D341Med (cell line): ENCODE data around the gene MBNL2.

Source experiments
- DNase-seq: peaks from one replicate; pipeline ENCODE4 v3.0.0; 2012; ENCODE audit warnings: low spot score

The MBNL2 gene

DNA sequence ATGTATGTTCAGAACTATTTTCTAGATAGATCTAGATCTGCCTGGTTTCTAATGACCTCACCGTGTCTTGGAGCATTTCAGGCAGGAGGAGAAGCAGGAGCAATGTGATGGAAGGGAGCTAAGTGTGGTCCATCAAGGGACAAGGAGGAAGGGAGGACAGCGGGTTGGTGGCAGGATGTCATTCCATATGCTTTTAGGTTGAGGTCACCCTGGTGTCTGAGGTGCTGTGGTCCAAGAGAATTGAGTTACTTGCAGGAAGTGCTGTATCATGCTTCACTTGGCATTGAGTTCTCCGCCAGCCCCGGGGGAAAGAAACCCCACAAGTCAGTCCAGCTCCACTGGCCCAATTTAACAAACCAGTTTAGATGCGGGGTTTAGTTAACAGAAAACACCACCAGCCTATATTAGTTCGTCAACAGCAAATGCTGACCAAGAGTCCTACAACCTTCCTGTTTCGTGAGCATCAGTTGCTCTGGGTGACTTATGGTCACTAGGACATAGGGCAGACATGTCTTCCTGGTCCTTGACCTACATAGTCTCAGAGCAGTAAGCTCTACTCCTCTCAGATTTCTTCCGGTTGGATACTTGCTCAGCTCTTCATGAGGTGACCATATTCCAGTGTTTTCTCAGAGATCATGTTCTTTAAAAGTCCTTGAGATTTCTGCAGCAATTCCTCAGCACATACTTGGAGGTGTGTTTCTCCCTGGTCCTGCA lies 79.4 kb downstream of the MBNL2 start:
- DNase-seq: no peak

- DNase-seq: no peak
Measured at GRCh38 chr13:97302611-97303010, 80.5 kb downstream of the MBNL2 start.

- no peak for DNase-seq
Measured at GRCh38 chr13:97306106-97306505, 84.0 kb downstream of the MBNL2 start.

GRCh38 chr13:97306645-97307044 lies 84.5 kb downstream of the MBNL2 start:
- DNase-seq: no peak

DNA sequence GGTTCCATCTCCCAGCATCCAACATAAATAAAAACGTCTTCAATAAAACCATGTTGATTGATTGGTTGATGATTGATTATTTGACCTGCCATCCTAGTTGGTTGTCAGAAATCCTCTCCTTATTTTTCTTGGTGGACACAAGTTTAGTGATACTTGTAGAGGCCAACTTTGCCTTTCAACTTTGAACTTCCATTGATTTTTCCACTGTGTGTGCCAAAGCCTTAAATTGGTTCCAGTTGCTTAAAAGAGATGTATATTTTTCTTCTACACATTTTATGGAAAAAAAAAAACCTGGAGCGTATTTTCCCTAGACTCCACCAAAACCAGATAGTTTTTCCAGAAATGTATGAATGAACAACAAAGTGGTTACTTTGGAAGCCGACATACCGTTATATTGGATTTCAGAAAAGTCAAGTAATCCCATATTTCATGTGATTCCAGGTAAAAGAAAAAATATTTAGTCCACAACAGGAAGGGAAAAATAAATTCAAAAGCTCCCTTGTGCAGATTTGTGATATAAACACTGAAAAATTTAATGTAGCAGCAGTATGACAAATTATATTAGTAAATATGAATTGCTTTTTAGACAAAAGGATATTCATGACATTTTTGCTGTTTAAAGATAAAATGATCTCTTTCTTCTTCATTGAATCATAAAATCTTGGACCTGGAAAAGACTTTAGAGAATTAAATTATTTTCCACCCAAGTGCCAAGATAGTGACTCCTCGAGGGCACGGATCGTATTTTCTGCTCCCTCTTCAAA lies 85.2 kb downstream of the MBNL2 start:
- DNase-seq: no peak

- DNase-seq: no peak
Measured at GRCh38 chr13:97307882-97308624, 85.9 kb downstream of the MBNL2 start.

GRCh38 chr13:97308735-97309429 lies 86.7 kb downstream of the MBNL2 start:
- no peak for DNase-seq

- DNase-seq: no peak
Measured at GRCh38 chr13:97310809-97311436, 88.8 kb downstream of the MBNL2 start.

- no peak for DNase-seq
Measured at GRCh38 chr13:97311956-97312355, 89.8 kb downstream of the MBNL2 start.

DNA sequence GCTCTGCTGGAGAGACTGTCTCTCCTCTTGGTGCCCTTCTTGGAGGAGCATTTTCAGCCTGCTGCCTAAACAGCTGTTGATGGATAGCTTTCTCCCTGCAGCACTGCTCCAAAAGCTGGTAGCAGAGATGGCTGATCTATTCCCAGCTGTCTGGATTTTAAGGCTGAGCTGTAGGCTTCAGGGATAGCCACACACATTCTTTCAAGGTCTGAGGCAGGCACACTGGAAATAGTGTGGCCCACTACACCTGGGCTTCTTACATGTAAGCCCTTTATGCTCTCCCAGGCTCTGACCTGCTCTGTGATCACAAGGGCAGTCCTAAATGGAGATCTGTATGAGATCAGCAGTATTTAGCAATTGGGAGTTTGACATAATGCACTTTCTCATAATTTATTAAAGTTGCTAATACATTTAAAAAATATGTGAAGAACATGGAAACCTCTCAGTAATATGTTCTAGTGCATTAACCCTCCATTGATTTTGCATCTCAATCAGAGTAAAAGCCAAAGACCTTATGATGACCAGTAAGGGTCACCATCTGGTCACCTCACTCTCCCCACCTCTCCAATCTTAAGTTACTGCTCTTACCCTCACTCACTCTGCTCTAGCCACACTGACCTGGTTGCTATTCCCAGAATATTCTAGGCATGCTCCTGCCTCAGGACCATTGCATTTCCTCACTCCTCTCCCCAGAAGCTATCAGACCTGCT lies 91.6 kb downstream of the MBNL2 start:
- no peak for DNase-seq

DNA sequence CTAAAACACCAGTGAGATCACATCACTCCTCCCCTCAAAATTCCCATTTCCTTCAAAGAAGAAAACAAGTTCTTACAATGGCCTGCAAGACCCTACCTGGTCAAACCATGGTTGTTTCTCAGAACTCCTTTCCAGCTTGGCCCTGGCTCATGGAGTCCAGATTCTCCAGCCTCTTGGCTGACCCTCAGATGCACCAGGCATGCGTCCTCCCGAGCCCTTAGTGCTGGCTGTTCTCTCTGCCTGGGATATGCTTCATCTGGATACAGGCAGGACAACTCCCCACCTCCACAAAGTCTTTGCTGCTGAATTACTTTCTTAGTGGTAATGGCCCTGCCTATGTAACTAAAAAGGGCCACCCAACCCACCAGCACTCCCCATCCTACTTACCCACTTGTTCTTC lies 94.3 kb downstream of the MBNL2 start:
- DNase-seq: no peak

DNA sequence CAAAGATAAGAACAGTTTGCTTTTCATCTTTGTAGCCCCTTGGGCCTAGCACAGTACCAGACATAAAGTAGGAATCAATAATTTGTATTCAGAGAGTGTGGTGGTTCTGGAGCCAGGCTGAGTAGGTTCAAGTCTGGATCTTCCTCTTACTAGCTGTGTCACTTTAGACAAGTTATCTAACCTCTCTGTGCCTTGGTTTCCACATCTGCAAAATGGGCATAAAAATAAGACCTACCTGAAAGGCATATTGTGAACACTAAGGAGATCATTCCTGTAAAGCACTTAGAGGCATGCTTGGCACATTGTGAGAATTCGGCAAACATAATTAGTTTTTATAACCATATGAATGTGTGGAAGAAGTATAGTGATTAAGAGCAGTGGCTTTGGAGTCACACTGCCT lies 95.8 kb downstream of the MBNL2 start:
- no peak for DNase-seq

DNA sequence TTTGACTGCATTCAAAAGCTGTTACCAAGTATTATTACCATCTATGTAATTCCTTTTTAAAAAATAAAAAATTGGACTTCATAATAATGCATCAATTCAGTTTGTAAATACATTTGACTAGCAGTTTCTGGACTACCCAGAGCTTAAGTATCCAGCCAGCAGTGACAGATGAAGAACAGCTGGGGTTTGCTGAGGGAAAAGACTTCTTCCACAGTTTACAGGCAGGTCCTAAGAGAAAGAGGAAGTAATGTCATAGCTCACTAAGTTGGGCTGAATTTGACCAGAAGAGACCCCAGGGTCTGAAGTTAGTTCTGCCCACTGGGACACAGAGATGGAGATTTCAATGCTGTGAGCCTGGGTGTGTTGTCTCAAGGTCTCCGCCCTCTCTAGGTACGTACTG lies 96.4 kb downstream of the MBNL2 start:
- DNase-seq: no peak

GRCh38 chr13:97319113-97319720 lies 97.1 kb downstream of the MBNL2 start:
- DNase-seq: no peak

- no peak for DNase-seq
Measured at GRCh38 chr13:97321101-97321500, 99.0 kb downstream of the MBNL2 start.

- no peak for DNase-seq
Measured at GRCh38 chr13:97321616-97322321, 99.6 kb downstream of the MBNL2 start.

GRCh38 chr13:97322740-97323342 lies 100.7 kb downstream of the MBNL2 start:
- DNase-seq: no peak

- no peak for DNase-seq
Measured at GRCh38 chr13:97324115-97324514, 102.0 kb downstream of the MBNL2 start.

DNA sequence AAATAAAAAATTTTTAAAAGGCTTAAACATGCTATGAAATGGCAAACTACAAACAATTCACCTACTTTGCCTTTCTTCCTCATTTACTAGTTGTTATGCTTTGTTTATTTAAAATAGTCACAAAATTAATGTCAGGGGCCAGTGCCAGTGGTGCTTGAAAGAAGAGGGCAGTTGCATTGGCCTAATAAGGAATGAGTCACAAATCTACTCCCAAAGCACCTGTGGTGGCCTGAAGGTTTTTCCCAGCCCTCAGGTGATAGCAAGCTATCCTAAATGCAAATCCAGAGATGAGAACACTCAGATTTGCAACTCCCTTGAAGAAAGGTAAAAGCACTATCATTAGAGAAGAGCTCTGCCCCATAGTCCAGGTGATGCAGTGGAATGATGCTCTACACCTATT lies 103.6 kb downstream of the MBNL2 start:
- DNase-seq: no peak

DNA sequence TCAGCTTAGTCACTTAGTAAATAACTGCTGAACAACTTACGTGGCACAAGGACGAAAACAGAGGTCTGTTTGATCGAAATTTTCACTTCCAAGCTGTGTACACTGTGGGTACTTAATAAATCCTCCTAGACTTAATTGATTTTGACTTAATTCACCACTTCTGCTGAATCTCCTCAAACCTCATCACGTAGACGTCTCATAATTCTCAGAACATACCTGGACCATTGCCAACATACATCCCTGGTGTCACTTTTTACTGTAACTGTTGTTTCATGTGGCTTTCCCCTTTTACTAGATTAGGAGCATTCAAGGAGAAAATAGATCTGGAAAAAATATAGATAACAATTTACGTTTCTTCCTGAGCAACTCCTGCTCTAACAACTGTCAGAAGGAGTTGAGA lies 105.0 kb downstream of the MBNL2 start:
- no peak for DNase-seq
